Testis (tissue), 2 donors: ENCODE results near the gene MAZ.

ENCODE experiments used
- CTCF ChIP-seq, 3 experiments: fragments of 450-650 bp in 2 of 3; fragments of 200-600 bp in 1 of 3; sonication (generic) in 1 of 3; IDR thresholded peaks; one replicate each; pipeline ENCODE4 v1.5.1; 2016 to 2019; ENCODE audit warnings: antibody characterized with exemption in 3 of 3, mild to moderate bottlenecking in 2 of 3, moderate library complexity in 1 of 3
- POLR2A ChIP-seq: fragments of 450-650 bp; IDR thresholded peaks from one replicate; pipeline ENCODE4 v1.6.1; 2017; ENCODE audit warnings: antibody characterized with exemption, mild to moderate bottlenecking, moderate library complexity

- TF ChIP-seq CTCF (IDR thresholded peaks at IDR 0.05) (peak in 2 of 3 experiments; percentile 18 to 31), POLR2A (no peak)
These were observed 1.3 kb downstream of the MAZ start for GRCh38 chr16:29807426-29808218.
